COLO668 (cell line): ENCODE measurements around the gene RBM38.
A peak's percentile ranks its signal among the peaks of the same experiment; 100 is the strongest.
"Not testable (repeated sequence)": the region's sequence is repeated elsewhere in the genome, so short reads cannot be mapped to it uniquely, and the experiment has no call there.

ENCODE experiments used
- DNase-seq: peaks from one replicate; lab custom pipeline; 2025; ENCODE audit not compliant: unreplicated experiment; lab: John Stamatoyannopoulos, UW

The RBM38 gene

DNA sequence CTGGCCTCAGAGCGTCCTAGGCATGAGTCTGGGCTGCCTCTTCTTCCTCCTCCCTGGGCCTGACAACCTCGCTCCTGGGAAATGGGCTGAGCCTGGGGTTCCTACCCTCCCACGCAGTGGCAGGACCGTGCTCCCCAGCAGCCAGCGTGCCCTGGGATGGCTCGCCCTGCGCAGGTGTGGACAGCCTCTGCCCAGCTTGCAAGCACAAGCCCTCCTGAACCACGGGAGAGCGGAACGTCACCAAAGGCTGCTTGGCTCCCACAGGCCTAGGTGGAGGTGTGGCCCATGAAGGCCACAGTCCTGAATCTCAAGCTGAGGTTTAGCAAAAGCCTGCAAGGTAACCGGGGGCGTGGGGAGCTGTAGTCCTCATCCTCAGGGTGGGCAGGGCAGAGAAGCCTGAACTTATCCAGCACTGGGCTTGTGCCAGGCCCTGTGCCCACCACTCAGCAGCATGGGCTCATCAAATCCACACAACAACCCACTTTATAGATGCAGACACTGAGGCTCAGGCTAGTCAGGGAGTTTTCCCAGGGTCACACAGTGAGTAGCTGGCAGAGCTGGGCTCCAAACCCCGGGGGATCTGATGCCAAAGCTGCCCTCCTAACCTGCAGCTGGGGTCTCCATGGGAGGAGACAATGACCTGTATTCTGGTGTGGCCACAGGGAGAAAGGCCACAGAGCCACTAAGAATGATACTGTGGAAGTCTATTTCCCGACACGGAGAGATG is 25.3 kb downstream of the RBM38 start:
- no peak for DNase-seq

DNA sequence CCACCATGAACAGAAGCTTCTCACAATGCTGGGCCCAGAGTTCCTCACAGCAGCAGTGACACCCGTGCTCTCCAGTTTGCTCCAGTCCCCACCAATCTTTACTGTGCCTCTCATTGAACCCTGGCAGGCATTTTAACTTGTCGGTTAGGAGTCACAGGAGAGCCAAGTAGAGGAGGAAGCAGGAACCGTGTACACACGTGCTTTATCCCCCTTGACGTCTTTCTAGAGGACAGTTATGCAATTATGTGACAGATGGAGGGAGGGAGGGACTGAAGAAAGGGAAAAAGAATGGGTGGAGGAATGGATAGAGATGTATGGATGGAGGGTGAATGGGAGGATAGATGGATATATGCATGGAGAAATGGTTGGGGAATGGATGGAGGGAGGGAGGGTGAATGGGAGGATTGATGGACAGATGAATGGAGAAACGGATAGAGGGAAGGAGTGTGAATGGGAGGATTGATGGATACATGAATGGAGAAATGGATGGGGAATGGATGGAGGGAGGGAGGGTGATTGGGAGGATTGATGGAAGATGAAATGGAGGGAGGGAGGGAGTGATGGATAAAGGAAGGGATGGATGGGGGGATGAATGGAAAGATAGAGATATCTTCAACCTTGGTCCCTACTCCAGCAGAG is 26.0 kb downstream of the RBM38 start:
- DNase-seq = no peak

DNA sequence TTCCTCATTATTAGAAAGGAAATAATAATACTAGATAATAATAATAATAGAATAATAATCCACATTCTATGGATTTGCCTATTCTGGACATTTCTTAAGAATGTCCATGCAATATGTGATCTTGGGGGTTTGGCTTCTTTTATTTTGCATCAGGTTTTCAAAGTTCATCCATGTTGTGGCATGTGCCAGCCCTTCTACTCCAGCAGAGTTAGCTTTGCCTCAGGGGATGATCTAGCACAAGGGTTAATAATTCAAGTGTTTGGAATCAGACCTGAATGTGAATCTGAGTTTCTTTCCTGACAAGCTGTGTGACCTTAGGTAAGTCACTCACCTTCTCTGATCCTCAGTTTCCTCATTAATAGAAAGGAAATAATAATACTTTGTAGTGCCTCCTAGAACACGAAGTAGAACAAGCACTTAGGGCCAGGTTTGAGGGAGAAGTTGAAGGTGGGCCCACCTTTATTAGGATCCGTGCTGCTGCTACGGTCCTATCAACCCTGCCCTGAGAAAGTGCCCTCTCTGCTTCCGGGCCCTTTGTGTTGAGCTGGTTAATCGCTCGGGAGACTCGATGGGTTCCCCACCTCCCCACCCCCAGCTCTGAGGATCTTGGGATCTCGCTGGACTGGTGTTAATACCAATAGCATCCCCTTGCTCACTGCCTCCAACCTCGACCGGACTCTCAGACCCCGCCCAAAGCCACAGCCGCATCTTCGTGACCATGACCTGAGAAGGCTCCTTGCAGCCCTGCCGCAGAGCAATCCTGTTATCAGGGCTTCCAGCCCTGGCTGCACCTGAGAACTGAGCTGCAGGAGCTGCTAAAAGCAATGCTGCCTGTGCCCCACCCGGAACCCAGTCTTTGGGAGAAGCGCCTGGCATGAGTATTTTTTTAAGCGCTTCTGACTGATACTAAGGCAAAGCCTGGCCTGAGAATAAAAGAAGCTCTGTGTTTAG is 26.9 kb downstream of the RBM38 start:
- DNase-seq = no peak

DNA sequence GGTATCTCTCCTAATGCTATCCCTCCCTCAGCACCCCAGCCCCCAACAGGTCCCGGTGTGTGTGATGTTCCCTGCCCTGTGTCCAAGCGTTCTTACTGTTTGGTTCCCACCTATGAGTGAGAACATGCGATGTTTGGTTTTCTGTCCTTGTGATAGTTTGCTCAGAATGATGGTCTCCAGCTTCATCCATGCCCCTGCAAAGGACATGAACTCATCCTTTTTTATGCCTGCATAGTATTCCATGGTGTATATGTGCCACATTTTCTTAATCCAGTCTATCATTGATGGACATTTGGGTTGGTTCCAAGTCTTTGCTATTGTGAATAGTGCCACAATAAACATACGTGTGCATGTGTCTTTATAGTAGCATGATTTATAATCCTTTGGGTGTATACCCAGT is 28.3 kb downstream of the RBM38 start:
- not testable (repeated sequence) for DNase-seq

DNA sequence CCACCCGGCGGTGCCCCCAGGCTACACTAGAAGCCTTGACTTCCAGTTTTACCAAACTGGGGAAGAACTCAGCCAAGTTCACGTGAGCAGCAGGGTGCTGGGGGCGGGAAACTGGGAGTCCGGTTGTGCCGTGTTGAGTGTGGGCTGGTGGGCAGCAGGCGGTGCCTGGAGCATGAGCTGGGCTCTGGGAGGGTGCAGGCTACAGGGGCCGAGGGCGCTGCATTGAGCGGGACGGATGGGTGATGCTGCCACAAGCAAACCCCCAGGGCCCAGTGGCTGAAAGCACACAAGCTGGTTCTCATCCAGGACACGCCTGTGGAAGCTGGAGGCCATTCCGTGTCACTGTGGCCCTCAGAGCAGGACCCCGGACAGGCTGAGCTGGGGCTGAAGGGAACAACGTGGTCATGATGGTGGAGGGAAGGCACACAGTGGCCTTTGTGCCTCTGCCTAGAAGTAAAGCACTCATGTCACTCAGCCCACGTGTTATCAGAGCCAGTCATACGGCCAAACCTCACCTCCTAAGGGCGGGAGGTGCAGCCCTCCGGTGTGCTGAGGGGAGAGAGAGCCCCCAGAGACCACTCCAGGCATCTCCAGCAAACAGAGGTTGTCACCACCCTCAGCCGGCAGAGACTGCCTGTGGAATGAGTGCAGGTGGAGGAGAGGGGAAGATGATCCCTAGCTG is 29.5 kb downstream of the RBM38 start:
- DNase-seq = no peak

DNA sequence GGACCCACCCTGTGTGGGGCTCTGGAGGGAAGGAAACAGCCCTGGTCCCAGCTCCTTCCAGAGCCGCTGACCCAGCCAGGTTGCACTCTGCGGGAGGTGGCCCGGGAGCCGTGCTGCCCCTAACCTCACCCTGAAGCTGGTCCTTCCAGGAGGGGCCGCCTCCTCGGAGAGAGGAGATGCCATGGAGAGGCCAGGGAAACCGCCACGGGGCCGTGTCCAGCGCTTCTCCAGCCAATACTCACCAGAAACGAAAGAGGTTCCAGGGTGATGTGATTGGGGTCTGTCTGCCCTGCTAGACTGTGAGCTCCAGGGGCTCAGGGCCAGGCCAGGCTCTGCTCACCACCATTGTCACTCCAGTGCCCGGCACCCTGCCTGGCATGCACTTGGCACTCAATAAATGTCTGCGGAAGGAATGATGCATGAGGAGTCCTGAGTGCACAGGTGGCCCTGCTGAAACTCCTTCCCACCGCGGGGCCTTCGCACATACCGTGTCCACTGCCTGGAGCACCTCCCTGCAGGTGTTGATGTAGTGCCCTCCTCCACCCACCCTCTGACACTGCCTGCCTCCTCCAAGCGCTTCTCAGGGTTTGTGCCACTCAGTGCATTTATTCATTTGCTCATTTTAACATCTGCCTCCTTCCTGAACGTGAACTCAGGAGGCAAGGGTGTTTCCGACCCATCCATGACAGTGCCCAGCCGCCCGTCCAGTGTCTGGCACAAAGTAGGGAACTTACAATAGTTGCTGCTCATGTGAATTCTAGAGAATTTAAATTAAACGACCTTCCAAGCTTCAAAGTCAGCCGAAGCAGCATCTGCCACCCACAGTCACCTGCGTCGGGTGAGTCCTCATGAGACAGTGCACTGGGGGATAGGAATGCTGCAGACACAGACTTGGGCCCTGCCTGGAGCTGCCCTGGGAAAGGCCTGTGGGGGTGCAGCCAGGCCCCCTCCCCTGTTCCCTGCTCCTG is 30.3 kb downstream of the RBM38 start:
- no peak for DNase-seq

DNA sequence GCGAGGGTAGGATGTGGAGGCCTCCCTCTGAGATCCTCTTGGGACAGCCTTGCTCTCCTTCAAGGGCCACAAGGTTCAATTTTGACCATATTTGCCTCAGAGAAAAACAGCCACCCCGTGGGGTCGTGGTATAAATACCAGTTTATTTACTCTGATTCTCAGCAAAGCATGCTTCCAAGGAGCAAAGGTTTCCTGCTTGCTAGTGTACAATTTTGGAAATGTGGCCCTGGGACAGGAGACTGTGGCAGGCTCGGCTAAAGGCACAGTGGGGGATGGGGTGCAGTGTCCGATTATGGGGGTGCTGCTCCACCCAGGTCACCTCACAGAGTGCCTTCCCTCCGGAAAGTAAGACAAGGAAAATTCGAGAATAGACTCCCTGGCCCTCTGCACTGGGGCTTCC is 31.1 kb downstream of the RBM38 start:
- DNase-seq = no peak

DNA sequence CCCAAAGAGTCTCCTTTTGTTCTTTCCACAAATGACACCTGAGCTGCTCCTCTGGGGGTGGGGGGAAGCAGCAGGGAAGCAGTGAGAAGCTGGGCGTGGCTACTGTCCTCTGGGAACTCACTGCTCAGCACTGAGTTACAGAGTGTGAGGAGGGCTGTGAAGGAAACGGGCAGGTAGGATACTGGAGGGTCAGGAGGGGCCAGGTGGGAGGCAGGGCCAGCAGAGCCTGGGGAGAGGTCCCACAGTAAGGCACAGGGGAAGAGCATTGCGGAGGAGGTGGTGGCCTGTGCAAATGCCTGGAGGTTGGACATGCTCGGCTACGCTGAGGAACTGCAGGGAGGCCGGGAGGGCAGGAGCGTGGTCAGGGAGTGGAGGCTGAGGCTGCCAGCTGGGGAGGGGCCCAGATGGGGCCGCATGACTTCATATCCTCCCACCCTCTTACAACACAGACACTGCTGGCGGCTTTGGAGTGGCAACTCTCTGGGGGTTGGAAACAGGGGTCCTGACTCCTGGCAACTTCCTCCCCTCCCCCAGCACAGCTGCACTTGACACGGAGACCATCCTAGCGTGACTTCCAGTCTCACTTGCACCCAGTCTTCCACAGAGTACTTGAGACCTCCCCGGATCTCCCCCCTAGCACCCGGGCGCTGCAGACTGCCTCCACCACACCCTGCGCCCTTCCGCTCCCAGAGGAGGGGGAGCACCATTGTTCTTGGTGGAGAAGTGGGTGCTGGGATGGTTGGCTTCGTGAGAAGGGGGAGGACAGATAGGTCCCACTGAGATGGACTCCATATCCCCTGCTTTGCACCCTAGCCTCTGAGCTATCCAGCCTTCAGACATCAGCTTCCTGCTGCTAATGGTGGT is 34.2 kb downstream of the RBM38 start:
- peak; percentile 52 for DNase-seq

DNA sequence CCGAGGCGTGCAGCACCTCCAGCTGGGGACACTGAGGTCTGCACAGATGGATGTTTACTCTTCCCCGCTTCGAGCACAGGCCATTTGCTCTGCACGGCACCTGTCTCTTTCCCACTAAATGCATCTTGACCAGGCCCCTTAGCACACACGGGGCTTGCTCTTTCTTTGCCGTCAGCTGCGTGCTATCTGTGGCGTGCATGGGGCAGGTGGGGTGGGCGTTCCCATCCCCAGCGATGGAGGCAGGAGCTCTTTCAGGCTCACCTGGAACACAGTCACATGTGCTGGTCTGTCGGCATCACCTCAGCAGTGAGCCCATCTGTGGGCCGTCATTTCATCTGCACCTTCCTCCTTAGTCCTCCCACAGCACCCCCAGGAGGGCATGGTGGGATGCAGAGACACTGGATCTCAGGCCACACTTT is 35.1 kb downstream of the RBM38 start:
- DNase-seq = peak; percentile 85

DNA sequence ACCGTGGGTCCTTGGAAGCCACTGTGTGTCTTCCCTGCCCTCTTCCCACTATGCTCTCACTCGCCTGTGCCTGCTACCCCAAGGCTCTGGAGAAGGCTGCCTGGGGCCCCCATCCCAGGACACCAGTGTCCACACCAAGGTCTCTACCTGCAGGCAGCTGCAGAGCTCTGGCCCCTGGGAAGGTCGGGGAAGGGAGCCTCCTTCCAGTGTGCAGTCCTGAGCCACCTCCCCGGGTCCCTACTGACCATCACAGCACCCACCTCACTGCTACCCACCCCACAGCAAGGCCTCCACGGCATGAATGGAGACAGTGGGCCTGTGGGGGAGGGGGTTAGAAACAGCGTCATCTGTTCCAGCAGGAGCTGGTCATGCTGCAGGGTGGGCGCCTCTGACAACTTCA is 35.6 kb downstream of the RBM38 start:
- DNase-seq = no peak

DNA sequence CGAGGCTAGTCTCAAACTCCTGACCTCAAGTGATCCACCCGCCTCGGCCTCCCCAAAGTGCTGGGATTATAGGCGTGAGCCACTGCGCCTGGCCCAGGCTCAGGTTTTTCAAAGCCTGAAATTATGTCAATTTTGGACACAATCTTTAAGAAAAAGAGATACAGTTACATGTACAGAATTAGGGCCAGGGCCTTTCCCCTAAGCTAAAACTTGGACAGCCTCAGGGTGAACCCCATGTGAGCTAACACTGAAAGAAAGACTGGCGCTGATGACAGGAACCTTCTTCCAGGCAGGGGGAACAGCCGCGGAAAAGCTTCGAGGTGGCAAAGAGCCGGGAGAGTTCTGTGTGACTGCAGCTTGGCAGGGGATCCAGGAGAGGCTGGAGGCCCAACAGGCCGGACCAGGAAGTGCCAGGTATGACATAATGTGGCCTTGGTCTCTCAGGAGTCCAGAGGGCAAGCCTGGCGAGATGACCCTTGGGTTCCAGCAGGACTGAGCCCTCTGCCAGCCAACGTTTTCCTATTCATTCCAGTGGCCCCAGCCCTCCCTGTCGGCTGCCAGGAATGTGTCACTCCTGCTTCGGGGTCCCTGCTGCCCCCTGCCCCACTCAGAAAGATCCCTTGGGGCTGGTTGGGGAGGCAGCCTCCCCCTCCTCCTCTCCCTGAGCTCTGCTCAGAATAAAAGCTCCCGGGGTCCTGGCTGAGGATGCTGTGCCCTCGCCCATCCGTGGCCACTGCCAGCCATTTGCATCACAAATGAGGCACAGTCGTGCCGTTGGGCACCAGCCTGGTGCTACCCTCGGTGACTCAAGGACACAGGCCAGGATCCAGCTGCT is 37.3 kb downstream of the RBM38 start:
- no peak for DNase-seq

DNA sequence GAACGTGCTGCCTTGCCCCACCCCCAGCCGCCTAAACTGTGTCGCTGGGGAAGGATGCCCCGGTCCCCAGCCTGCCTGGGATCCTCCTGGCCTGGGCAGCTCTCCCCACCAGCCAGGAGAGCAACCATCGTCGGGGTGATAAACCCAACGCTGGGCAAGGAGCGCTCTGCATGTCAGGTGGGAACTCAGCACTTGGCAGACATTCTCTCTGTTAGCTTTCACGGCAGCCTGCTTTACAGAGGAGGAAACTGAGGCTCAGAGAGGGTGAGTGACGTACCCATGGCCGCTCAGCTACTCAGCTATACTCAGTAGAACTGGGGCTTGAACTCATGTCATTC is 37.9 kb downstream of the RBM38 start:
- DNase-seq = no peak

DNA sequence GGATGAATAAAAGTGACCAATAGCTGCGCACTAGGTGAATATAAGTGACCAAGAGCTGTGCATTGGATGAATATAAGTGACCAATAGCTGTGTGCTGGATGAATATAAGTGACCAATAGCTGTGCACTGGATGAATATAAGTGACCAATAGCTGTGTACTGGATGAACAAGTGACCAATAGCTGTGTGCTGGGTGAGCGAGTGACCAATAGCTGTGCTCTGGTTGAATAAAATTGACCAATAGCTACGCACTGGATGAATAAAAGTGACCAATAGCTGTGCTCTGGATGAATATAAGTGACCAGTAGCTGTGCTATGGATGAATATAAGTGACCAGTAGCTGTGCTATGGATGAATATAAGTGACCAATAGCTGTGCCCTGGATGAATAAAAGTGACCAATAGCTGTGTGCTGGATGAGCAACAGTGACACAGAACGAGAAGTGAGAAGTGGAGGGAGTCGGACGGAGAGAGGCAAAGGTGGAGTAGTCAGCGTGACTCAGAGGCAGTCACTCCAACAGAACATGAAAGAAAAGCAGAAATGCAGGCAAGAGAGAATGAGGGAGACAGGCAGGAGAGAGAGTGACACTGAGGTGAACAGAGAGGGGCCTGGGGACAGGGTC is 38.5 kb downstream of the RBM38 start:
- DNase-seq = no peak

DNA sequence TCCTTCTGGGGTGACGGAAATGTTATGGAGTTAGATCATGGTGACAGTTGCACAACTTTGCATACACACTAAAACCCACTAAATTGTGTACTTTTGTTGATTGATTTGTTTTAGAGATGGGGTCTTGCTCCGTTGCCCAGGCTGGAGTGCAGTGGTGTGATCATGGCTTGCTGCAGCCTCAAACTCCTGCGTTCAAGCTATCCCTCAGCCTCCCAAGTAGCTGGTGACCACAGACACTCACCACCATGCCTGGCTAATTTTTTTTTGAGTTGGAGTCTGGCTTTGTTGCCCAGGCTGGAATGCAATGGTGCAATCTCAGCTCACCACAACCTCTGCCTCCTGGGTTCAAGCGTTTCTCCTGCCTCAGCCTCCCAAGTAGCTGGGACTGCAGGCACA is 39.0 kb downstream of the RBM38 start:
- DNase-seq = not testable (repeated sequence)

DNA sequence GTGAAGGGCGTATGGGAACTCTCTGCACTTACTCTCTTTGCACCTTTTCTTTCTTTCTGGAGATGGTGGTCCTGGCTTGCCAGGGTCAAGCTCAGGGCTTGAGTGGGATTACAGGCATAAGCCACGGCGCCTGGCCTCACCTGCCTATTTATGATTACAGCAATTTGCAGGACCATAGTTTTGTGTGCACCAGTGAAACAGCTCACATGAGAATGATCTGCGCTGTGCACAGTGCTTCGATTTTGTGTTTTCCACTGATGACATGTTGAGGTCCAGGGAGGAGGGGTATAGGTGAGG is 40.3 kb downstream of the RBM38 start:
- no peak for DNase-seq

DNA sequence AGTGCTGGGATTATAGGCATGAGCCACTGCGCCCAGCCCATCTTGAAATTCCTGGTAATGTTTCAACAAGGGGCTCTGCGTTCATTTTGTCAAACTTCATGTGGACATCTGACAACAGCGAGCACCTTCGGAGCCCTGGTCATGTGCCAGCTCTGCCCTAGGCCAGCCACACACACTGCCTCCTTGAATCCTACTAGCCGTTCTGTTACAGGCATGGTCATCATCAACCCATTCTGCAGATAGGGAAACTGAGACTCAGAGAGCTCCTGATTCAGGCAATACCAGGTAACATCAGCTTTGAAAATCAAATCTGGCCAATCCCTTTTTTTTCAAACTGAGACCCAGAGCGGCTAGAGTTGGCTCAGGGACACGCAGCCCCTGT is 41.3 kb downstream of the RBM38 start:
- DNase-seq = no peak

DNA sequence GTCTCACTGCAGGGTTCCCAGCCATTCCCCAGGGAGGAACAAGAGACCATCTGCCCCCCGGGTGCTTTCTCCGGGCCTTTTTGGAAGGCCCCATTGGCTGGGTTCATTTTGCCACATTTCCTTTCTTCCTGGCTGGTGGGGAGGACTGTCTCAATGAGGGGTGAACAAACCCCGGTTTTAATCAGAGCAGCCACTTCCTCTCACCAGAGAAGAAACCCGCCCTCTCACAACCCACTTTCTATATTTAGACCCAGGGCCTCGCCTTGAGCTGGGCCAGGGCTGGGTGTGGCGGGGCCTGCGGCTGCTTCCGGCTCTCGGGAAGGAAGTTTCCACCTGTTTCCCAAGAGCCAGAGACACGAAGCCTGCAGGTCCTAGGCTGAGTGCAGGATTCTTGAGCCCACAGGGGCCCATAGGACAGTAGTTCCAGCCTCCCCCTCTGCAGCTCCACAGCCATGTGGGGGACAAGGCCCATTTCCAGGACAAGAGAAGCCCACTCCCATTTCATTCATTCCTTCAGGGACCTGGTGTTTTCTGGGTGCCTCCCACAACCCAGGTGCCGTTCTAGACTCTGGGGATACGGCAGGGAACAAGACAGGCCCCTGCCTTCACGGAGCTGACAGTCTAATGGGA is 41.8 kb downstream of the RBM38 start:
- peak; percentile 48 for DNase-seq
